Fibroblast of pulmonary artery (primary cell): ENCODE results near the gene LMX1A.

Source experiments
- DNase-seq: peaks from one replicate; pipeline ENCODE4 v3.0.0-alpha.2; 2010; ENCODE audit warnings: low read depth
- H3K4me3 ChIP-seq: replicated peaks from 2 replicates; pipeline ENCODE4 v1.5.1; 2011; ENCODE audit warnings: low read depth, mild to moderate bottlenecking, control low read depth, low read length, moderate library complexity
- CTCF ChIP-seq: IDR thresholded peaks from 2 replicates; pipeline ENCODE4 v1.5.1; 2011; ENCODE audit warnings: mild to moderate bottlenecking, control low read depth, low read length, inconsistent platforms; ENCODE audit errors: missing control alignments

LMX1A gene

GRCh38 chr1:165290148-165290547 lies 66.4 kb downstream of the LMX1A start:
- TF ChIP-seq CTCF: no peak
- no peak overlapping the region for H3K4me3 ChIP-seq
- DNase-seq: peak; percentile 7

- H3K4me3 ChIP-seq: no peak overlapping the region
- no peak for TF ChIP-seq CTCF
- DNase-seq: no peak
These were observed 67.0 kb downstream of the LMX1A start for GRCh38 chr1:165289556-165289955.

- TF ChIP-seq CTCF: no peak
- DNase-seq: no peak
- H3K4me3 ChIP-seq: no peak overlapping the region
These were observed 68.0 kb downstream of the LMX1A start for GRCh38 chr1:165288350-165289120.

GRCh38 chr1:165287781-165288180 lies 68.7 kb downstream of the LMX1A start:
- no peak for DNase-seq
- H3K4me3 ChIP-seq: no peak overlapping the region
- no peak for TF ChIP-seq CTCF

- DNase-seq: no peak
- TF ChIP-seq CTCF: no peak
These were observed 69.2 kb downstream of the LMX1A start for GRCh38 chr1:165287329-165287728.

GRCh38 chr1:165284454-165284853 lies 72.1 kb downstream of the LMX1A start:
- H3K4me3 ChIP-seq: no peak overlapping the region
- TF ChIP-seq CTCF: no peak

More at GRCh38 chr1:165287329-165287728, 69.2 kb downstream of the LMX1A start:
- H3K4me3 ChIP-seq: no peak overlapping the region

More at GRCh38 chr1:165284454-165284853, 72.1 kb downstream of the LMX1A start:
- no peak for DNase-seq
